ENCODE measurements around the gene ADAM19. TPM values are rescaled to one million over a fixed set of nuclear protein-coding genes. Genes with fewer than 3 reads are reported as not detected.

The ADAM19 gene
- total and polyA plus RNA-seq, 3 donors from 2014 or later, result 3.1 to 4.9 (median 4.5) TPM

GRCh38 chr5:157593052-157593757 is 17.6 kb upstream of the ADAM19 start:
- intact Hi-C loops (cut with DNase I; ENCODE audit: low total_unique reads), result no loop called here
- WGBS, 2 donors, result 59 to 71% methylated on average over 6 of the region's 6 CpGs

DNA sequence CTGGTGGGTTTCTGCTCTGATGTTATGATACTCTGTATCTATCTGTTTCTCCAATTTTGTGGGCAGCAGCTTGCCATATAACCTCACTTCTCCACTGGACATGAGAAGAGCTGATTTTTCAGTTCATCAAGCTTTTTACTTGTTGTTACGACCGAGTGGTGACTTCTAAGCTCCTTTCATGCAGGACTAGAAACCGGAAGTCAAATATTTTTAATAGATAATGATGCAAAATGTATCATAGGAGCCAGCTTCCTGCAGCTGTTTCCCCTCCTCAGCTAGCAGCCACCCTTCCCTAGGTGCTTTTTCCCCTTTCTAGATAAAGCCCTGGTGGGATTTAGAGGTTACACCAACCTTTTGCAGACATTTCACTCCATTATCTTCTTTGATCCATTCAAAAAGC is 17.0 kb upstream of the ADAM19 start:
- H3K27ac ChIP-seq, result no peak overlapping the region
- intact Hi-C loops (cut with DNase I; ENCODE audit: low total_unique reads), result no loop called here
- 48 to 51% methylated on average over 3 of the region's 3 CpGs for WGBS, 2 donors
- no peaks in the 10 kb centered on the region for H3K36me3 ChIP-seq (ENCODE audit: low read depth, missing control alignments)
- no peaks in the 10 kb centered on the region for H3K9me3 ChIP-seq
- no peaks in the 10 kb centered on the region for H3K27me3 ChIP-seq
- TF ChIP-seq, protein P1, sequence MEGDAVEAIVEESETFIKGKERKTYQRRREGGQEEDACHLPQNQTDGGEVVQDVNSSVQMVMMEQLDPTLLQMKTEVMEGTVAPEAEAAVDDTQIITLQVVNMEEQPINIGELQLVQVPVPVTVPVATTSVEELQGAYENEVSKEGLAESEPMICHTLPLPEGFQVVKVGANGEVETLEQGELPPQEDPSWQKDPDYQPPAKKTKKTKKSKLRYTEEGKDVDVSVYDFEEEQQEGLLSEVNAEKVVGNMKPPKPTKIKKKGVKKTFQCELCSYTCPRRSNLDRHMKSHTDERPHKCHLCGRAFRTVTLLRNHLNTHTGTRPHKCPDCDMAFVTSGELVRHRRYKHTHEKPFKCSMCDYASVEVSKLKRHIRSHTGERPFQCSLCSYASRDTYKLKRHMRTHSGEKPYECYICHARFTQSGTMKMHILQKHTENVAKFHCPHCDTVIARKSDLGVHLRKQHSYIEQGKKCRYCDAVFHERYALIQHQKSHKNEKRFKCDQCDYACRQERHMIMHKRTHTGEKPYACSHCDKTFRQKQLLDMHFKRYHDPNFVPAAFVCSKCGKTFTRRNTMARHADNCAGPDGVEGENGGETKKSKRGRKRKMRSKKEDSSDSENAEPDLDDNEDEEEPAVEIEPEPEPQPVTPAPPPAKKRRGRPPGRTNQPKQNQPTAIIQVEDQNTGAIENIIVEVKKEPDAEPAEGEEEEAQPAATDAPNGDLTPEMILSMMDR (IDR thresholded peaks at IDR 0.05), result no peak
- no peak for TF ChIP-seq POLR2A (IDR thresholded peaks at IDR 0.05)
- H3K4me1 ChIP-seq, result peaks cover 5% of the 10 kb centered on the region
- no peak for DNase-seq
- H3K4me3 ChIP-seq, result no peak overlapping the region

More at GRCh38 chr5:157593052-157593757, 17.6 kb upstream of the ADAM19 start:
- Histone ChIP-seq H3K9me3 (no peaks in the 10 kb centered on the region), H3K36me3 (ENCODE audit: low read depth, missing control alignments) (no peaks in the 10 kb centered on the region), H3K27ac (no peak overlapping the region), H3K4me3 (no peak overlapping the region), H3K27me3 (no peaks in the 10 kb centered on the region), H3K4me1 (peaks cover 5% of the 10 kb centered on the region)
- no peak for DNase-seq
- no peak for TF ChIP-seq POLR2A (IDR thresholded peaks at IDR 0.05)
- TF ChIP-seq, protein P1 (IDR thresholded peaks at IDR 0.05), result no peak

DNA sequence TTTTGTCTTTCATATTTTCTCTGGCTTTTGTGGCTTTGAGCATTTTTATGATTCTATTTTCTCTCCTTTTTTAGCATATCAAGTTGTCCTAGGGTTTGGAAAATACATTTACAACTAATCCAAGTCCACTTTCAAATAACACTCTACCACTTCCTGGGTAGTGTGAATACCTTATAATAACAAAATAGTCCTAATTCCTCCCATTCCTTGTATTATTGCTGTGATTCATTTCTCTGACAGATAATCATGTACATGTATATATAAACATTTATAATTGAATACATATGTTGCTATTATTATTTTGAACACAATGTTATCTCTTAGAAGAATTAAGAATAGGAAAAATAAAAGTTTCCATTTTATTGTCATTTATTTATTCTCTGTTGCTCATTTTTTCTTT is 14.9 kb upstream of the ADAM19 start:
- Histone ChIP-seq H3K36me3 (ENCODE audit: low read depth, missing control alignments) (no peaks in the 10 kb centered on the region), H3K27me3 (no peaks in the 10 kb centered on the region), H3K4me3 (no peak overlapping the region), H3K4me1 (peaks cover 5% of the 10 kb centered on the region), H3K9me3 (no peaks in the 10 kb centered on the region), H3K27ac (no peak overlapping the region)
- no peak for DNase-seq
- intact Hi-C loops (cut with DNase I; ENCODE audit: low total_unique reads), result no loop called here
- no peak for TF ChIP-seq POLR2A (IDR thresholded peaks at IDR 0.05)
- TF ChIP-seq, protein P1 (IDR thresholded peaks at IDR 0.05), result no peak

DNA sequence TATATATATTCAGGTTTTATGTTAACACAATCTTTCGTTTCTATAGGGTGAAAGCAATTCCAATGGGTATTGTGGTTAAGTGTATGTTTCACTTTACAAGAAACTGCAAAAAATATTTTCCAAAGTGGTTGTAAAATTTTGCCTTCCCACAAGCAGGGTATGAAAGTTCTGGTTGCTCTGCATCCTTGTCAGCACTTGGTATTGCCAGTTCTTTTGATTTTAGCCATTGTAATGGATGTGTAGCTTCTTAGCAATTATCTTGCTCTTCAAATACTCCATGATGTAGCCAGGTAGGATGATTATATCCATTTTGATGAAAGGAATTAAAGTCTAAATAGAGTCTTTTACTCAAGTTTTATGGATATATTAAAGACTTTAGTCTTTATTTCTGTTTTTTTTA is 9.1 kb upstream of the ADAM19 start:
- no peaks in the 10 kb centered on the region for H3K27me3 ChIP-seq
- intact Hi-C loops (cut with DNase I; ENCODE audit: low total_unique reads), result no loop called here
- no peaks in the 10 kb centered on the region for H3K36me3 ChIP-seq (ENCODE audit: low read depth, missing control alignments)
- 92 to 96% methylated on average over 1 of the region's 1 CpG for WGBS, 2 donors
- H3K4me3 ChIP-seq, result no peak overlapping the region
- no peak overlapping the region for H3K27ac ChIP-seq
- no peak for TF ChIP-seq POLR2A (IDR thresholded peaks at IDR 0.05)
- TF ChIP-seq, protein P1 (IDR thresholded peaks at IDR 0.05), result no peak
- H3K9me3 ChIP-seq, result no peaks in the 10 kb centered on the region
- H3K4me1 ChIP-seq, result no peaks in the 10 kb centered on the region
- no peak for DNase-seq
